Left kidney (tissue), 2 donors: Measurements from ENCODE around the gene RDH16. TPM values are rescaled to one million over a fixed set of nuclear protein-coding genes. Genes with fewer than 3 reads are reported as not detected.
"Not testable (repeated sequence)": the region's sequence is repeated elsewhere in the genome, so short reads cannot be mapped to it uniquely, and the experiment has no call there.

Experiments
- DNase-seq: peaks from one replicate; pipeline ENCODE4 v3.0.0-alpha.2; 2013
- polyA plus RNA-seq: library from polyadenylated mRNA; unstranded; fragments of 120-200 nt; gene quantifications from one replicate; pipeline ENCODE4 v1.2.1, GENCODE V29; 2013; ENCODE audit not compliant: insufficient read length

Gene RDH16
- polyA plus RNA-seq, 1 donor, result 1.2 TPM

DNA sequence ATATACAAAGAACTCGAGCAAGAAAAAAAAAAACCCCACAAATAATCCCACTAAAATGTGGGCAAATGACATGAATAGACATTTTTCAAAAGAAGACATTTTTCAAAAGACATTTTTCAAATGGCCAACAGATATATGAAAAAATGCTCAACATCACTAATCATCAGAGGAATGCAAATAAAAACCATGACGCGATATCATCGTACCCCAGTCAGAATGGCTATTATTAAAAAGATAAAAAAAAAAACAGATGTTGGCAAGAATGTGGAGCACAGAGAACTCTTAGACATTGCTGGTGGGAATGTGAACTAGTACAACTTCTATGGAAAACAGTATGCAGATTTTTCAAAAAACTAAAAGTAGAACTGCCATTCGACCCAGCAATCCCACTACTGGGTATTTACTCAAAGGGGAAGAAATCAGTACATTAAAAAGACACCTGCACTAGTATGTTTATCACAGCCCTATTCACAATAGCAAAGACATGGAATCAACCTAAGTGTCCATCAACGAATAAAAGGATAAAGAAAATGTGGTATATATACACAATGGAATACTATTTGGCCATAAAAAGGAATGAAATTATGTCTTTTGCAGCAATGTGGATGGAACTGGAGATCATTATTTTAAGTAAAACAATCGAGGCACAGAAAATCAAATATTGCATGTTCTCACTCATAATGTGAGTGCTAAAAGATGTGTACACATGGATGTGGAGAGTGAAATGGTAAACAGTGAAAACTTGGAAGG, 32.6 kb upstream of the RDH16 start:
- no peak for DNase-seq

GRCh38 chr12:56988207-56988739, 30.9 kb upstream of the RDH16 start:
- DNase-seq, result no peak

- peak; percentile 68 for DNase-seq
Measured at GRCh38 chr12:56987551-56988053, 30.2 kb upstream of the RDH16 start.

DNA sequence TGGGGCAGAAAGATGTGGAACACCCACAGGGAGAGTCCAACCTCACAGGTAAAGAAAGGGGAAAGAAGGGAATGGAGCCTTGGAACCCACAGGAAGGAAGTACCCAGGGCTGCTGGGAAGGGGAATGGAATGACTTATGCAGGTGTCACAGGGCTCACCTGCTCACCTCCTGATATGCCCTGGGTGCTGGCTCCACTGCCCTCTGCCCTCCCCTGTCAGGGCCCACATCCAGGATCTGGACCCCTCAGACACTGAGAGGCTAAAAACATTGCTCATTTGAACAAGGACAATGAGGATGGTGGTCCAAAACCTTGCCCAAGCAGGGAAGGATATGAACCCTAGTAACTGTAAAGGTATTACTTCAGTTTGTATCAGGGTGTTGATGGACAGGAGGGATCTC, 29.6 kb upstream of the RDH16 start:
- no peak for DNase-seq

DNA sequence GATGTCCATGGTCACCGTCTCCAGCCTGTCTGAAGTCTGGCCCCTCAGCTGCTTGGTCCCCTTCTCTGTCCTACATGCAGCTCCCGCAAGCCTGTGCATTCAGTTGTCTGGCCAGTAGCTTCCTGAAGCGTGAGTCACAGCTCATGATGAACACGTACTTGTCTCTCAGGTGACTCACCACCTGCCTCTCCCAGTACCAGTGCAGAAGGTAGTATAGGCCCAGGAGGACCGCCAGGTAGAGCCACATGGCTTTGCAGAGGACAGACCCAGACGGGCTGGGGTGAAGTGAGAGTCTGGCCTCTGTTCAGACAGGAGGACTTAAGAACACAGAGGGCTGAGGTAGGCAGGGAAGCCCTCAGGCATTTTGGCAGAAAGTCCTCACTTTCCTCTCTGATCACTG, 28.3 kb upstream of the RDH16 start:
- DNase-seq, result not testable (repeated sequence)

- no peak for DNase-seq
Measured at GRCh38 chr12:56983386-56983785, 26.0 kb upstream of the RDH16 start.

GRCh38 chr12:56982578-56983236, 25.3 kb upstream of the RDH16 start:
- DNase-seq, result not testable (repeated sequence)

- DNase-seq, result no peak
Measured at GRCh38 chr12:56980941-56981530, 23.6 kb upstream of the RDH16 start.

DNA sequence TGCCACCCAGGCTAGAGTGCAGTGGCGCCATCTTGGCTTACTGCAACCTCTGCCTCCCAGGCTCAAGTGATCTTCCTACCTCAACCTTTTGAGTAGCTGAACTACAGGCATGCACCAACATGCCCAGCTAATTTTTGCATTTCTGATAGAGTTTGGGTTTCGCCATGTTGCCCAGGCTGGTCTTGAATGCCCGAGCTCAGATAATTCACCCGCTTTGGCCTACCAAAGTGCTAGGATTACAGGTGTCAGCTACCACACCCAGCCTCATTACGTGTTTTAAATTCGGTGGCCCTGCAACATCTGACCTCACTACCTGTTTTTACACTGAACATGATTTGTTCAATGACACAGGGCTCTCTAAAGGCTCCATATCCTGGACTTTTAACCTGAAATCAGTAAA, 22.9 kb upstream of the RDH16 start:
- DNase-seq, result no peak

- DNase-seq, result no peak
Measured at GRCh38 chr12:56979628-56980027, 22.2 kb upstream of the RDH16 start.

DNA sequence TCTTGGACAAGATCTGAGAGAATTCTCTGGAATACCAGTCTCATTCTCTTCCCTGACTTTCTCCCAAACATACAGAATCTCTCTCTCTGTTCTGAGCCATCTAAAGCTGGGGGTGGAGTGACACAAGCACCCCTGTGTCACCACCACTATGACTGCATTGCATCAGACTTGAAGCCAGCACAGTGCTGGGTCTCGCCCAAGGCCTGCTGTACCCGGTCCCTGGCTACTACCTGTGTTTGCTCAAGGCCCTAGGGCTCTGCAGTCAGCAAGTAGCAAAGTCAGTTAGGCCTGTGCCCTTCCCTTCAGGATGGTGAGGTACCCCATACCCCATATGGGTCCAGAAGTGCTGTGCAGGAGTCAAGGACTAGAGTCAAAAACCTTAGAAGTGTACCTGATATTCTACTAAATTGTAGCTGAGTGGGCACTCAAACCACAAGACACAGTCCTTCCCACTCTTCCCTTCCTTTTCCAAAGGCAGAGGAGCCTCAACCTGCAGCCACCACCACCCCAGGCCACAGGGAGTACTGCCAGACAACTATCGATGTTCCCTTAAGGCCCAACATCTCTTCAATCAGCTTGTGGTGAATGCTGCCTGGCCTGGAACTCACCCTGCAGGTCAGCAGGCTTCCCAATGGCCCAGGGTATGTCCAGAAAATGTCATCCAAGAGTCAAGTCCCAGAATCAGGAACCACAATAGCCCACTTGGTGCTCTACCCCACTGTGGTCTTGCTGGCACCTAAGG, 21.2 kb upstream of the RDH16 start:
- DNase-seq, result no peak

DNA sequence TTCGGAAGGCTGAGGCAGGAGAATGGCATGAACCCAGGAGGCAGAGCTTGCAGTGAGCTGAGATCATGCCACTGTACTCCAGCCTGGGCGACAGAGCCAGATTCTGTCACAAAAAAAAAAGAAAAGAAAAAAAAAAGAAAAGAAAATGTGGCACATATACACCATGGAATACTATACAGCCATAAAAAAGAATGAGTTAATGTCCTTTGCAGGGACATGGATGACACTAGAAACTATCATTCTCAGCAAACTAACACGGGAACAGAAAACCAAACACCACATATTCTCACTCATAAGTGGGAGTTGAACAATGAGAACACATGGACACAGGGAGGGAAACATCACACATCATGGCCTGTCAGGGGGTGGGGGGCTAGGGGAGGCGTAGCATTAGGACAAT, 20.0 kb upstream of the RDH16 start:
- DNase-seq, result not testable (repeated sequence)

DNA sequence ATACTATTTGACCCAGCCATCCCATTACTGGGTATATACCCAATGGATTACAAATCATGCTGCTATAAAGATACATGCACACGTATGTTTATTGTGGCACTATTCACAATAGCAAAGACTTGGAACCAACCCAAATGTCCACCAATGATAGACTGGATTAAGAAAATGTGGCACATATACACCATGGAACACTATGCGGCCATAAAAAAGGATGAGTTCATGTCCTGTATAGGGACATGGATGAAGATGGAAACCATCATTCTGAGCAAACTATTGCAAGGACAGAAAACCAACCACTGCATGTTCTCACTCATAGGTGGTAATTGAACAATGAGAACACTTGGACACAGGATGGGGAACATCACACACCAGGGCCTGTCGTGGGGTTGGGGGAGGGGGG, 16.8 kb upstream of the RDH16 start:
- not testable (repeated sequence) for DNase-seq

DNA sequence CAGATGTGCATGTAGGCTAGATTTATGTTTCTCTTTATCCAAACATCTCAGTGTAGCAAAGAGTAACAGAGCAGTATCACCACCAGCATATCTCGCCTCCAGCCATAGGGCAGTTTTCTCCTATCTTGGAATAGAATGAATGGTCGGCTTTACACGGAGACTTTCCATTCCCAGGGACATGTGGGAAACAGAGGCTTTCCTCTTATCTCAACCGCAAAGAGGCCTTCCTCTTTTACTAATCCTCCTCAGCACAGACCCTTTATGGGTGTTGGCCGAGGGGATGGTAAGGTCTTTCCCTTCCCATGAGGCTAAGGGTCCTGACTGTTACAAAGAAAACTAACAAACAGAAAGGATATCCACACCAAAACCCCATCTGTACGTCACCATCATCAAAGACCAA, 11.5 kb upstream of the RDH16 start:
- DNase-seq, result not testable (repeated sequence)

DNA sequence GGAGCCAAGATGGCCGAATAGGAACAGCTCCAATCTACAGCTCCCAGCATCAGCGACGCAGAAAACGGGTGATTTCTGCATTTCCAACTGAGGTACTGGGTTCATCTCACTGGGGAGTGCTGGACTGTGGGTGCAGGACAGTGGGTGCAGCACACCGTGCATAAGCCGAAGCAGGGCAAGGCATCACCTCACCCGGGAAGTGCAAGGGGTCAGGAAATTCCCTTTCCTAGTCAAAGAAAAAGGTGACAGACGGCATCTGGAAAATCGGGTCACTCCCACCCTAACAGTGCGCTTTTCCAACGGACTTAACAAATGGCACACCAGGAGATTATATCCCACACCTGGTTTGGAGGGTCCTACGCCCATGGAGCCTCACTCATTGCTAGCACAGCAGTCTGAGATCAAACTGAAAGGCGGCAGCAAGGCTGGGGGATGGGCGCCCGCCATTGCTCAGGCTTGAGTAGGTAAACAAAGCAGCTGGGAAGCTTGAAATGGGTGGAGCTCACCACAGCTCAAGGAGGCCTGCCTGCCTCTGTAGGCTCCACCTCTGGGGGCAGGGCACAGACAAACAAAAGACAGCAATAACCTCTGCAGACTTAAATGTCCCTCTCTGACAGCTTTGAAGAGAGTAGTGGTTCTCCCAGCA, 8.7 kb upstream of the RDH16 start:
- DNase-seq, result not testable (repeated sequence)

DNA sequence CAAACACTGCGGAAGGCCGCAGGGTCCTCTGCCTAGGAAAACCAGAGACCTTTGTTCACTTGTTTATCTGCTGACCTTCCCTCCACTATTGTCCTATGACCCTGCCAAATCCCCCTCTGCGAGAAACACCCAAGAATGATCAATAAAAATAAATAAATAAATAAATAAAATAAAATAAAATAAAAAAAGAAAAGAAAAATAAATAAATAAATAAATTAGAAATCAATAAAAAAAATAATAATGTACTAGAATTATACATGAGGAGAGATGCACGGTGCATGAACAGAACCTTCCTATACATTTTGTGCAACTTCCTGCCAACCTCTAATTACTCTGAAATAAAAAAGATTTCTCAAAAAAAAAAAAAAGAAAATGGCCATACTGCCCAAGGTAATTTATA, 7.7 kb upstream of the RDH16 start:
- DNase-seq, result not testable (repeated sequence)

DNA sequence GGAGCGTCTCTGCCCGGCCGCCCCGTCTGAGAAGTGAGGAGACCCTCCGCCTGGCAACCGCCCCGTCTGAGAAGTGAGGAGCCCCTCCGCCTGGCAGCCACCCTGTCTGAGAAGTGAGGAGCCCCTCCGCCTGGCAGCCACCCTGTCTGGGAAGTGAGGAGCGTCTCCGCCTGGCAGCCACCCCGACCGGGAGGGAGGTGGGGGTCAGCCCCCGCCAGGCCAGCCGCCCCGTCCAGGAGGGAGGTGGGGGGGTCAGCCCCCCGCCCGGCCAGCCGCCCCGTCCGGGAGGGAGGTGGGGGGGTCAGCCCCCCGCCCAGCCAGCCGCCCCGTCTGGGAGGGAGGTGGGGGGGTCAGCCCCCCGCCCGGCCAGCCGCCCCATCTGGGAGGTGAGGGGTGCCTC, 6.1 kb upstream of the RDH16 start:
- not testable (repeated sequence) for DNase-seq

DNA sequence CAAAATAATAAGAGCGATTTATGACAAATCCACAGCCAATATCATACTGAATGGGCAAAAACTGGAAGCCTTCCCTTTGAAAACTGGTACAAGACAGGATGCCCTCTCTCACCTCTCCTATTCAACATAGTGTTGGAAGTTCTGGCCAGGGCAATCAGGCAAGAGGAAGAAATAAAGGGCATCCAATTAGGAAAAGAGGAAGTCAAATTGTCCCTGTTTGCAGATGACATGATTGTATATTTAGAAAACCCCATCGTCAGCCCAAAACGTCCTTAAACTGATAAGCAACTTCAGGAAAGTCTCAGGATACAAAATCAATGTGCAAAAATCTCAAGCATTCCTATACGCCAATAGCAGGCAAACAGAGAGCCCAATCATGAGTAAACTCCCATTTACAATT, 4.8 kb upstream of the RDH16 start:
- DNase-seq, result not testable (repeated sequence)

- no peak for DNase-seq
Measured at GRCh38 chr12:56958422-56958821, 1.0 kb upstream of the RDH16 start.

GRCh38 chr12:56955631-56956256, 1.7 kb downstream of the RDH16 start:
- DNase-seq, result no peak

DNA sequence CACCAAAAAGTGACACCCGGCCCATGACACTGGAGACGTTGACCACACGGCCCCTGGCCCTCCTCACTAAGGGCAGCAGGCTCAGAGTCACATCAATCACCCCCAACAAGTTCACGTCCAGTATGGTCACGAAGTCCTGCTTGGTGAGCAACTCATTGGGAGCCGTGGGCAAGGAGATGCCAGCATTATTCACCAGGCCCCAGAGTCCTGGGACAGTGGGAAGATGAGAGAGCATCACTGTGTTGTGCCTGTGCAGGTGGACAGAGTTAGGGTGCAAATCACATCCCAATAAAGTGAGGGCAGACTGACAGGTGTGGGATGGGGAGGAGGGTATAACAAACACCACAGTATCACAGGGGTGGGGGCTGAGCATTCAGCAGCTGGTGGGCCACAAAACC, 2.5 kb downstream of the RDH16 start:
- no peak for DNase-seq
